Measurements from ENCODE around the gene KIF16B.

KIF16B gene

DNA sequence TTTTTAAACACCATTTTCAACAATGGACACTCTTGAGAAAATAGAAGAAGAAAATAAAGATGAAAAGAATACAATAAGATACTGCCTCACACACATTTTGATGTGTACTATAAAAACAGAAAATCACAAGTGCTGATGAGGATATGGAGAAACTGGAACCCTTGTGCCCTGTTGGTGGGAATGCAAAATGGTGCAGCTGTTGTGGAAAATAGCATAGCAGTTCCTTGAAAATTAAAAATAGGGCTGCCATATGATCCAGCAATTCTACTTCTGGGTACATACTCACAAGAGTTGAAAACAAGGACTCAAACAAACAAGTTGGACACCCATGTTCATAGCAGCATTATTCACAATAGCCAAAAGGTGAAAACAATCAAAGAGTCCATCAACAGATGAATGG, 173.0 kb downstream of the KIF16B start:
- DNase-seq (ENCODE audit: low read depth in 2 of 2) = no peak

DNA sequence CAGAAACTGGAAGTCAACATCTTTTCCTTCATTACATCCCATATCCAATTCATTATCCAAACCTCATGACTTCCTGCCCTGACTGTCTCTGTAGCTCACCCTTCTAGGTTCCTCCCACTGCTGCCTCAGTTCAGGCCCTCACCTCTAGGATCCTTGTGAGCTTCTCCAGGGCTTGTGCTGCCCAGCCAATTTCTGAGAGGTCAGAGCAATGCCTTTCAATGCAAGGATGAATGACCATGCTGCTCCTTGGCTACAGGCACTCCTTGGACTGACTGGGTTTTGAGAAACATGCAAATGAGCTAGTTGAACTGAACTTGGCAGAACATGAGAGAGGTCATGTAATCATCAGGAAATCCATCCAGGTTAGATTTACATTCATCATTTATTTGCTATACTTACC, 173.4 kb downstream of the KIF16B start:
- DNase-seq (ENCODE audit: low read depth in 2 of 2) = no peak

DNA sequence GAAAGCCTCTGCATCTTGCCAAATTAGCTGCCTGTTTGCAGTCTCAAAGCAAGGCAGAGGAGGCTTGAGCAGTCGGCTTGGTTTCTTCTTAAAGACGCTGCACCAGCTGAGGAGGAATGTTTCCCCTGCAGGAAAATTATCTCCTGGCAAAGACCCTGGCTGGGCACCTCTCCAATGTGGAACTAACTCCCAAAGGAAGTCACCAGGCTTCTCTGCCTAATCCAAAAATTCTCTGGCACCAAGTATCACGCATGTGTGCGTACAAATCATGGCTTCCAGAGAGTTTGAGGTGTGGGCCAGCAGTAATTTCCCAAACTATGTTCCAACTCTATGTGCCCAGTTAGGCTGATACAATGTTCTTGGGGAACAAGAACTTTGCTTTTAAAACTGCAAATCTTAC, 176.2 kb downstream of the KIF16B start:
- no peak for DNase-seq (ENCODE audit: low read depth in 2 of 2)

DNA sequence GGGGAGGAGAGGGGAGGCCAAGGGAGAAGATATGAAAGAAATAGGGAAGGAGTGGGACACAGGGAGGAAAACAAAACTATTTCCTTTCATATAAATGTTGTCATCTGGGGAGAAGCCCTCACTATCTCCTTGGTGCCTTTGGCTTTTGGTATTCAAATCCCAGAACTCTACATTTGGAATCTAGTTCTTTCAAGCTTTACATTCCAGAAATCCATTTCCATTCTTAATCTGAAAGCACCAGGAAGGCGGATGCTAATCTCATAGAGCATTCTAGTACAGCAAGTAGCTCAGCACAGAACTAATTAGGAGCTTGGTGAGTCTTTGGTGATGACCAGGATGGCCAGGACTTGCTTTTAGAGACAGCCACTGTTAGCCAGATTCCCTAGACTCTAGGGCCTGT, 177.9 kb downstream of the KIF16B start:
- no peak for DNase-seq (ENCODE audit: low read depth in 2 of 2)

GRCh38 chr20:16394784-16395183, 178.5 kb downstream of the KIF16B start:
- no peak for DNase-seq (ENCODE audit: low read depth in 2 of 2)

DNA sequence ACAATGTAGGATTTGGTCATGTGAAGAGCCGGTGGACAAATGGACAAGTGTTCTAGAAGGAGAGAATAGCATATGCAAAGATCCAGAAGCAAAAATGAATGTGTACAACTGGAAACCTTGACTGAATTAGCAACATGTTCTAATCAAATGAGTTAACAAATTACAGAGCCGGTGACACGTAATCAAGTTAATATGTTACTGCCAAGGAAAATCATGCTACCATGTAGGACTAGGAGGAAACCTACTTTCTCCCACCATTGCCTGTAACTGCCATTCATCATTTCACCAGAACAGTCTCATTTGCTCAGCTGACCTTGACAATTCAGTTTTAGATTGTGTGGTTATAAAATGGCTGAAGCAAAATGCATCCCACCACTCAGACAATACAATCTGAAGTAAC, 179.4 kb downstream of the KIF16B start:
- no peak for DNase-seq (ENCODE audit: low read depth in 2 of 2)

DNA sequence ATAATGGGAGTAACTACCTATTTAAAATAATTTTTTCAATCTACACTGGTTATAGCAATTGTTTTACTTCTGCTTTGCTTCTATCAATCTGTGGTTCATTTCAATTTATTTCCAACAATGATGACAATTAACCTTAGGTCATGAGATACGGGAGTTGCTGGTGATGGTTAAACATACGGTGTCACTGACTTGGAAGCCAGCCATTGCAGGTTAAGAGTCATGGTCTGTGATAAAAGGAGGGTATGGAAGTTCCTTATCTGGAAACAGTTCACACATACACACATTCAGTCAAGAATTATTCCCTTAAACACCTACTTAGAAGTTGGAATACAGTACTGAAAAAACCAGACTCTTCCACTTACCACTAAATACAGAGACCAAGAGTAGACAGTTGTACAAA, 180.0 kb downstream of the KIF16B start:
- no peak for DNase-seq (ENCODE audit: low read depth in 2 of 2)

GRCh38 chr20:16392346-16392745, 180.9 kb downstream of the KIF16B start:
- DNase-seq (ENCODE audit: low read depth in 2 of 2) = no peak

DNA sequence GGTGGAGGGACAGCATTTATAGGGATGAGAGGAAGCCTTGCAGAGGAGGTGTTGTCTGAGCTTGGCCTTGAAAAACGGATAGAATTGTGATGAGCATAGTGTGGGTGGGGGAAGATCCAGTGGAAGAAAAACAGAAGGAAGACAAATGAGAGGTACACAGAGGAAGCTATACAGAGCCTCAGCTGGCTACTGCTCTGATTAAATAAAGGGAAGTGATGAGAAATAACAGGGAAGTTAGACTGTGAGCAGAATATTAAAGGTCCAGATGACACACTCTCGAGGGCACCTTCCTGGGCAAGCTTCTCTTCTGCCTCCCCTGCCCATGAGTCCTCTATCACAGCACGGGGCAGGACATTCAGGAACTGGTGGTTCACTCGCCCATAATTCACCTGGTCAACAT, 182.3 kb downstream of the KIF16B start:
- DNase-seq (ENCODE audit: low read depth in 2 of 2) = no peak

DNA sequence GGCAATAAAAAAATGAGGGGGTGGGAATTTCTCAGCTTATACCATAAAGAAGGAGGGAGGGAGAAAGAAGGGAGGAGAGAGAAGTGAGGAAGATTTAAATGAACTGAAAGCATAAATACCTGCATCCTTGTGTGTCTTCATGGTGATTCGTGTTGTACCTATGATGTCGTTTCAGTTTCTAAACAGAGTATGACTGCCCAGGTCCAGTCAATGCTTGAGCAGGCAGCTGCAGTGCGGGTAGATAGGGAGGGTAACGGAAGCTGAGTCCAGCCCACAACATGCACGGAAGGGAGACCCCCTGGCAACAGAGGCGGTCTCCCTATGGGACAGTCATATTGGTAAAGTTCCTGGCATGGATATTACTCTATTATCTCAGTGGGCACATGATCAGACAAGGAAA, 184.5 kb downstream of the KIF16B start:
- DNase-seq (ENCODE audit: low read depth in 2 of 2) = no peak

- DNase-seq (ENCODE audit: low read depth in 2 of 2) = no peak
Observed at GRCh38 chr20:16387666-16388065, 185.6 kb downstream of the KIF16B start.

DNA sequence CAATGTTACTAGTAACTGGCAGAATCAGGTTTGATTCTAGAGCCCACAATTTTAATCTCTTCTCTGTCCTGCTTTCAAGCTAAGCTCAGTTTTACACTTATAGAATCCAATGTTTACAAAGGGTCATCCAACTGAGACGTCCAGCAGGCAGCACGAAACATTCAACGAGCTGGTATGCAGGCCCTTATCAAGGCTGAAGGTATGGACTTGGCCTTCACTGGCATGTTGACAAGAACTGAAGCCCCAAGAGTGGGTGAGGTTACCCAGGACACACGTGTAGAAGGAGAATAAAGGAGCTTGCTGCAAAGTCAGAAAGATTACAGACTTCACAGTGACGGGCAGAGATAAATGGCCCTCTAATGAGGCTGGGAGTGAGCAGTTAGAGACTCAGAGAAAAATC, 187.4 kb downstream of the KIF16B start:
- DNase-seq (ENCODE audit: low read depth in 2 of 2) = no peak

GRCh38 chr20:16385462-16385861, 187.8 kb downstream of the KIF16B start:
- no peak for DNase-seq (ENCODE audit: low read depth in 2 of 2)

DNA sequence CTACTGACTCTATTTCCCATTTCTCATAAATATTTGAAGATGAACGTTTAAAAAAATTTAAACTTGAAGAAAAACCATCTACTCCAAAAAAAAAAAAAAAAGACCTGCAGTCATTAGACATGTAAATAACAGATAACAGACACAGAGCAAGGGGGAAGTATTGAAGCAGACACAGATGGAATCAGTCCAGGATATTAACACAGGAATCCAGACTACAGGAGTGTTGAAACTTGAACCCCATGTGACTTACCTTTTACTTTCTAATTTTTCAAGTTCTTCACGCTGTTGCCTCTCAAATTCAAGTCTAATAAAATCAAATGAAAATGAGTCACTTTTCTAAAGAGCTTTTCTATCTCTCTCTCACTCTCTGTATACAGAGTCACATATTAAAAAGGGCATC, 191.8 kb downstream of the KIF16B start:
- DNase-seq (ENCODE audit: low read depth in 2 of 2) = no peak

DNA sequence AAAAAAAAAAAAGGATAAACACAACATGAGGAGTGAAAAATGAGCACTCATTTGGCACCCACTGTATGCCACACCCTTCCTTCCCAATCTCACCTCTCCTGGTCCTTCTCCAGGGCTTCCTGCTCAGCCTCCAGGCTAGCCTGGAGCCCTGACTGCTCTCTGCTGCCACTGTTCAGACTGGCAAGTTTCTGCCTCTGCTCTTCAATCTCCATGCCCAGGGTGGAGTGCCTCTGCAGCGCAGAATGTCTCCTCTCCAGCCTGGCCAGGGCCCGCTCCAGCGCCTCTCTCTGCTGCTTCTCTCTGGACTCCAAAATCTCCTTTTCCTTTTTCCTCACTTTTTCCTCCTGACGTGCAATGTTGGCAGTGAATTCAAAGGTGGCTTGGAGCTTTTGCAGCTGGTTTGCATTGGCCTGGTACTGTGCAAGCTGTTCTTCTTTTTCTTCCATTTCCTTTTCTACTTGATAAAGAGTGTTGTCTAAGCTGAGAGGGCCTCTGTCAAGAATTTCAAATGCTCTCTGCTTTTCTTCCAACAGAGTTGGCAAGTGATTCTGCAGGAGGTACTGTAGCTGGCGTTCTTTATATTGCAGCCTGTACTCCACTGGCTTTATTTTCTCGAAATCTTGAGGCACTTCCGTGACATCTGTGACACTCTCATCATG, 194.4 kb downstream of the KIF16B start:
- DNase-seq (ENCODE audit: low read depth in 2 of 2) = no peak

DNA sequence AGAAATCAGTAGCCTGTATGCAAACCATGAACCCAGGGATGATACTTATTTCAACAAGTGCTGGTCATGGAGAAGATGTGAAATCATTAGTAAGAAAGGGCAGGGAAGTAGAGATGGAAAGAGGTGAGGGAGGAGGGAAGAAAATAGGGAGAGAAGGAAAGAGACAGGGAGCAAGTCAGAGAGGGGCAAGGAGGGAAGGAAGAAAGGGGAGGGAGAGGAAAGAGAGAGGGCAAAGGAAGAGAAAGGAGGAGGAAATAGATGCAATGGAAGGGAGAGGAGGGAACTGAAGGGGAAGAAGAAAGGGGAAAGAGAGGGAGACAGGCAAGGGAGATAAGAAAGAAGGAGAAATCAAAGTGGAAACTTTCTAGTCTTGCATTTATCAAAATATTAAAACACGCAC, 195.1 kb downstream of the KIF16B start:
- no peak for DNase-seq (ENCODE audit: low read depth in 2 of 2)

DNA sequence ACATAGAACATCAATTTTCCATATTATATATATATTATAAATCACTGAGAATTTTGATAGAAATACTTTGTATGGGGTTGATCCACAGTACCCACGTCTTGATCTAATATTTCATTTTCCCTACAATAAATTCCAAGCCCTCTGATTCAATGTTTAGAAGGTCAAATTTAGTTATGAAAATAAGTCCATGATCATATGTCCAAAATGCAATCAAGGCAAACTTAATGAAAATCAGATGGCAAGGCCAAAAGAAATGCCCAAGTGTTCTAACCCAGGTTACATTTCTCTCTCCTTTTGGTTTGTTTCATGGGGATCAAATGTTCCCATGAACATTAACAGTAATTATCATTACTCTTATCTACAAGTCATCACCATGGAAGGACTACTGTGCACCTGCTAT, 203.8 kb downstream of the KIF16B start:
- DNase-seq (ENCODE audit: low read depth in 2 of 2) = no peak

DNA sequence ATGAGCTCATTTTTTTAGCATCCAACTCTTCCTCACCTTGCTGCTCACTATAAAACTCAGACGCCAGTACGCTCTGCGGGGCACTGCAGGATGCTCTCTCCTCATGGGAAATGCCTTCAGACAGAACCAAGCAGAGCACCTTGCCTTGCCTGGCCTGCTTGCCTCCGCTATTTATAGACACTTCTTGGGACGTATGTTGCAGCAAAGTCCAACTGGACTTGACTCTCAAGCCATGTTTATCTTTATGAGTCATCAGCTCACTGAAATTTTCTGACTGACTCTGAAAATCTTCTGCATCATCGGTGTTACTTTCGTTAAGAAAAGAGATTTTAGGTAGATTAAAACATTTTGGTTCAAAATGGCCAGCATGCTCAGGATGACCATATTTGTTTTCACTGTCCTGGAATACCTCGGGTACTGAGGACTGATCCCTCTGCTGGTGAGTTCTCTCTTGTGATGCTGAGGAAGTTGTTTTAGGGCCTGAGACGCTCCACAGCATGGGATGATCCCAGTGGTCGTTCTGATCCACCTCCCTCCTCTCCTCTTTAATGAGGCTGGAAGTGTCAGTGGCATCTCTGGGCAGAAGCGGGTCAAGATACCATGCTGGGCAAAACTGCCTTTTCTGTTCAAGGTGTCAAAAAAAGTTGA, 204.5 kb downstream of the KIF16B start:
- DNase-seq (ENCODE audit: low read depth in 2 of 2) = no peak

- DNase-seq (ENCODE audit: low read depth in 2 of 2) = no peak
Observed at GRCh38 chr20:16367948-16368560, 205.2 kb downstream of the KIF16B start.

DNA sequence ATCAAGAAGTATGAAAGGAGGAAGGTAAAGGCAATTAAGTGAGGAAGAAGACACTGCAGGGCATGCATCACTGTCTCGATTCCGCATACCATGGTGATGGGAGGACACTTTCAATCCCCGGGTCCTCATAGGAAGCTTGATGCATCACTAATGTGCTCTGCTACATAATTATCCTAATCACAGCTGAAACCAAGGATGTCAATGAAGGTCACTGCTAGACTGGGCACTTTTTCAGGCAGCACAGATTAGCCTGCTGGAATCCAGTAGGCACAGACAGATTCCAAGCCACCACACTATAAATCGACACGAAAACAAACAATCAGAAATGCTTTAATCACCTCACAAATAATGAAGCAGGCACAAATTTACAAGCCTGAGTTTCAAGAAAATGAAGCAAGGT, 206.7 kb downstream of the KIF16B start:
- DNase-seq (ENCODE audit: low read depth in 2 of 2) = no peak

- DNase-seq (ENCODE audit: low read depth in 2 of 2) = no peak
Observed at GRCh38 chr20:16364320-16364687, 208.9 kb downstream of the KIF16B start.

DNA sequence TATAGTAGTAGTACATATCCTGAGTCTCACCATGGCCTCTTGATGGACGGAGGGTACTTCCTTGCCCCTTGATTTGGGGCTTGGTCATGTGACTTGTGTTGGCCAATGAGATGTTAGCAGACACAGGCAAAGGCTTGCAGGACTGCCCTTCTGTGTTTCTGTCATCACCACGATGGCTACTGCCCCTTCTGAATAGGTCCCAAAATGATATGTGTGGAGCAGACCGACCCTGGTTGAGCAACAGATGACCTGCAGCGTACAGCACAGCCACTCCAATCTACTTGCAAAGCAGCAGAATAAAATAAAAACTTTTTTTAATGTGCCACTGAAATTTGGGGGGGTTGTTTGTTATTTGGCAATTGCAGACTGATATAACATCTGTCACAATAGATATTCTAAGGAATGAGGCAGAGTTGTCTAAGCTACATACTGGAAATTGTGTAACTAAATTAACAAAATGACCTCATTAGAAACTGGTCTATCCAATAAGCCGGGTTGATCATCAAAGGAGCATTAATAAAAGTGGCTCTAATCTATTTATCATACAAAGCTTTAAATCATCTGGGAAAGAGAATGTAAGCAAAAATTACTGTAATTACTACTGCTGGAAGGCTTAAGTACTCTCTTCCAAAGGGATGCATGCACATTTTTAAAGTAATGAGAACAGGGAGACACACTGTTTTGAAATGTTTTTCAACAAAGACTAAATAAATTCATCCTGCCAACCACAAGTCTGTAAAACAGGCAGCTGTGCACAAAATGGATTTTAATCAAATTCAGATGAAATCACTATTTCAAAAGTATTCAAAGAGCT, 209.5 kb downstream of the KIF16B start:
- DNase-seq (ENCODE audit: low read depth in 2 of 2) = no peak

DNA sequence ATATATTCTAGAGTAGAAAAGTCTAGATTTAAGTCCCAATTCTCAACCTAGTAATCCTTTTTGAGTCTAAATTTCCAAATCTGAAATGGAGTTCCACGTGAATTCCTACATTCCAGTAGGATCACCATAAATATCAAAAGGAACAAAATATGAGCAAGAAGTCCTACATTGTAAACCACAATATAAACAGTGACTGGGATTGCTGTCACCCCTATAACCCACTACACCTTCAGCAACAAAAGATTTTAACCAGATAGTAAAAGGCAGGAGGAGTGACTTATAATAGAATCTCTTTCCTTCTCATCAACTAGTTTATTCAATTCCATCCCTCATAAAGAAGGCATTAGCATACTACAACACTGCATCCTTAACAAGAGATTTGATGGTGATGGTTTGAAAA, 210.6 kb downstream of the KIF16B start:
- DNase-seq (ENCODE audit: low read depth in 2 of 2) = no peak
